H1 (cell line): ENCODE data around the gene CCDC91. TPM values are rescaled to one million over a fixed set of nuclear protein-coding genes. Genes with fewer than 3 reads are reported as not detected.

ENCODE experiments used
- SIN3A ChIP-seq, 2 experiments: IDR thresholded peaks in 1 of 2; conservative IDR thresholded peaks in 1 of 2; 2 replicates each; pipeline ENCODE4 v1.6.1; 2011 to 2012; ENCODE audit warnings: low read length in 2 of 2, improper control_type of control experiment in 1 of 2, low read depth in 1 of 2, mild to moderate bottlenecking in 1 of 2
- polyA plus RNA-seq, 7 experiments: library from polyadenylated mRNA; depleted of rRNA in 3 of 7; stranded (reverse) in 5 of 7; unstranded in 2 of 7; fragments of >200 nt in 5 of 7; fragments of 200-250 nt in 2 of 7; gene quantifications; 1 replicate in 5 of 7; 2 replicates in 1 of 7; 4 replicates in 1 of 7; pipeline versions ENCODE4 v1.2.1 to v1.2.3, GENCODE V29; 2011 to 2013; ENCODE audit warnings: missing spikeins in 2 of 7, mixed read lengths in 2 of 7
- total RNA-seq: library from RNA; stranded (reverse); fragmentation: NEBNext Ultra II Directional; extraction: Animal tissue kit (Norgen Biotek cat#: 25700); gene quantifications from 2 replicates; pipeline ENCODE4 v1.2.1, GENCODE V29; 2021

CCDC91 gene
- total and polyA plus RNA-seq, 2 of the 8 experiments (the other 6 are each of a cell fraction or from before 2014, with no cell fraction given), result 8.6 to 23.1 TPM

DNA sequence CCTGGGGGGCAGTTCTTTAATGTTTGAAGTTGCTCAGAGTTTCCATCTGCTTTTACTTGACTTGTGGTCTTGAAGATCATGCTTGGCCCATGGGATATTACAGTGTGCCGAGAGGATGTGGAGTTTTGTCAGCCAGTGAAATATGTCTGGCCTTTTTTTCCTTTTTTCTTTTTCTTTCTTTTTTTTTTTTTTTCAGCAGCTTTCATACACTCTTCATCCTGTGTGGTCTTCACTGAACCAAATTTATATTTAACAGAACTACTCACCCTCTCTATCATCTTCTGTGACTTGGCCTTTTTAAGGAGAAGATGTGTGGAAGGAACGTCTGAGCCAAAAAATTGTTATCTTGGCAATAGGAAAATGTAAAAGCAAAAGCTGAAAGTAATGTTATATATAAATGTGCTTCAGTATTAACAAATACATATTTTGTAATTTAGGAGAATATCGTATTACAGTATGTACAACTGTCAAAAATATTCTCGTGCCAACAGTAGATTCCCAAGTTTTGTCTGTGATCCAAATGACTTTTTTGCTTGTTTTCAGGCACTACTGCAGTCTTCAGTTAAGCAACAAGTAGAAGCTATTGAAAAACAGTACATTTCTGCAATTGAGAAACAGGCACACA lies 200.6 kb downstream of the CCDC91 start (continued):
- no peak for TF ChIP-seq SIN3A (conservative IDR thresholded peaks at IDR 0.05 in 1 of 2, IDR thresholded peaks at IDR 0.05 in 1 of 2; ENCODE audit: low read depth in 1 of 2, low read length in 2 of 2)
- TF ChIP-seq, all 59 proteins: peak for 0
